H9 (cell line): ENCODE measurements around the gene FGD5. TPM values are rescaled to one million over a fixed set of nuclear protein-coding genes. Genes with fewer than 3 reads are reported as not detected.

ENCODE experiments used
- DNase-seq: peaks from one replicate; pipeline ENCODE4 v3.0.0-alpha.2; 2017
- H2AFZ ChIP-seq: one replicate; pipeline ENCODE4 v1.6.1; 2013; ENCODE audit warnings: mild to moderate bottlenecking, low read length, control low read depth, moderate library complexity
- H2AK5ac ChIP-seq: 2 replicates; pipeline ENCODE4 v1.6.1; 2013; ENCODE audit warnings: low read length, control low read depth, mixed read lengths; ENCODE audit not compliant: insufficient read length
- H2BK120ac ChIP-seq: one replicate; pipeline ENCODE4 v1.6.1; 2013; ENCODE audit warnings: low read depth, mild to moderate bottlenecking, low read length, control low read depth, inconsistent platforms; ENCODE audit not compliant: poor library complexity, severe bottlenecking
- H2BK12ac ChIP-seq: 2 replicates; pipeline ENCODE4 v1.6.1; 2013; ENCODE audit warnings: low read length, control low read depth, mixed read lengths, low read depth; ENCODE audit not compliant: insufficient read length
- H2BK15ac ChIP-seq: 2 replicates; pipeline ENCODE4 v1.6.1; 2013; ENCODE audit warnings: low read depth, low read length, control low read depth
- H2BK20ac ChIP-seq: one replicate; pipeline ENCODE4 v1.6.1; 2013; ENCODE audit warnings: low read depth, mild to moderate bottlenecking, low read length, control low read depth, inconsistent platforms; ENCODE audit not compliant: poor library complexity, severe bottlenecking
- H2BK5ac ChIP-seq: 2 replicates; pipeline ENCODE4 v1.6.1; 2013; ENCODE audit warnings: low read length, control low read depth, mixed read lengths; ENCODE audit not compliant: insufficient read length
- H3K14ac ChIP-seq: 2 replicates; pipeline ENCODE4 v1.6.1; 2013; ENCODE audit warnings: low read length, control low read depth; ENCODE audit not compliant: insufficient read depth
- H3K18ac ChIP-seq: 2 replicates; pipeline ENCODE4 v1.6.1; 2013; ENCODE audit warnings: low read depth, mild to moderate bottlenecking, mixed read lengths, low read length, control low read depth; ENCODE audit not compliant: insufficient read length
- H3K23ac ChIP-seq: 2 replicates; pipeline ENCODE4 v1.6.1; 2013; ENCODE audit warnings: low read length, control low read depth, mixed read lengths, low read depth; ENCODE audit not compliant: insufficient read length
- H3K23me2 ChIP-seq: 2 replicates; pipeline ENCODE4 v1.6.1; 2013; ENCODE audit warnings: low read depth, mild to moderate bottlenecking, mixed read lengths, low read length, control low read depth; ENCODE audit not compliant: insufficient read length, poor library complexity, severe bottlenecking
- H3K27ac ChIP-seq: 2 replicates; pipeline ENCODE4 v1.5.1; 2013; ENCODE audit warnings: low read length, control low read depth, mixed read lengths, low read depth; ENCODE audit not compliant: insufficient read length
- H3K27me3 ChIP-seq: 2 replicates; pipeline ENCODE4 v1.6.1; 2013; ENCODE audit warnings: low read length, control low read depth, inconsistent platforms; ENCODE audit not compliant: insufficient read depth
- H3K4ac ChIP-seq: 2 replicates; pipeline ENCODE4 v1.6.1; 2013; ENCODE audit warnings: low read depth, mild to moderate bottlenecking, control low read depth, inconsistent platforms, low read length, moderate library complexity
- H3K4me1 ChIP-seq: 2 replicates; pipeline ENCODE4 v1.6.1; 2013; ENCODE audit warnings: low read length, control low read depth, inconsistent platforms; ENCODE audit not compliant: insufficient read depth
- H3K4me2 ChIP-seq: 2 replicates; pipeline ENCODE4 v1.6.1; 2013; ENCODE audit warnings: low read length, control low read depth, mixed read lengths; ENCODE audit not compliant: insufficient read length, insufficient read depth
- H3K56ac ChIP-seq: 2 replicates; pipeline ENCODE4 v1.6.1; 2013; ENCODE audit warnings: low read depth, mild to moderate bottlenecking, mixed read lengths, low read length, control low read depth; ENCODE audit not compliant: insufficient read length
- H3K79me1 ChIP-seq: 2 replicates; pipeline ENCODE4 v1.6.1; 2013; ENCODE audit warnings: low read depth, mild to moderate bottlenecking, moderate library complexity, low read length, control low read depth, inconsistent platforms; ENCODE audit not compliant: insufficient read depth, poor library complexity, severe bottlenecking
- H3K79me2 ChIP-seq: 2 replicates; pipeline ENCODE4 v1.6.1; 2013; ENCODE audit warnings: low read length, control low read depth, inconsistent platforms; ENCODE audit not compliant: insufficient read depth
- H3K9ac ChIP-seq: 2 replicates; pipeline ENCODE4 v1.6.1; 2013; ENCODE audit warnings: low read length, control low read depth, mixed read lengths; ENCODE audit not compliant: insufficient read length; ENCODE audit errors: extremely low read depth
- H3K9me3 ChIP-seq: one replicate; pipeline ENCODE4 v1.6.1; 2013; ENCODE audit warnings: low read depth, low read length, inconsistent platforms; ENCODE audit not compliant: control insufficient read depth
- H3T11ph ChIP-seq: one replicate; pipeline ENCODE4 v1.6.1; 2013; ENCODE audit warnings: mild to moderate bottlenecking, low read length, control low read depth, inconsistent platforms
- H4K20me1 ChIP-seq: one replicate; pipeline ENCODE4 v1.6.1; 2013; ENCODE audit not compliant: control insufficient read depth, insufficient read length, insufficient read depth
- H4K5ac ChIP-seq: 2 replicates; pipeline ENCODE4 v1.6.1; 2013; ENCODE audit warnings: low read depth, mild to moderate bottlenecking, mixed read lengths, low read length, control low read depth; ENCODE audit not compliant: insufficient read length
- H4K8ac ChIP-seq: replicated peaks from 2 replicates; pipeline ENCODE4 v1.6.1; 2013; ENCODE audit warnings: low read length, control low read depth, mixed read lengths, low read depth; ENCODE audit not compliant: insufficient read length
- H4K91ac ChIP-seq: 2 replicates; pipeline ENCODE4 v1.6.1; 2013; ENCODE audit warnings: low read depth, mild to moderate bottlenecking, moderate library complexity, mixed read lengths, low read length, control low read depth; ENCODE audit not compliant: insufficient read length
- H3K27ac Mint-ChIP-seq, 3 experiments: 2 replicates in 2 of 3; 3 replicates in 1 of 3; pipeline ENCODE4 v1.8.0; 2020 to 2021; ENCODE audit warnings: mixed read lengths in 3 of 3, mild to moderate bottlenecking in 1 of 3, moderate library complexity in 1 of 3
- H3K27me3 Mint-ChIP-seq: 2 replicates; pipeline ENCODE4 v1.8.0; 2021; ENCODE audit warnings: low read depth, mild to moderate bottlenecking, moderate library complexity, mixed read lengths
- H3K36me3 Mint-ChIP-seq, 3 experiments: 2 replicates in 2 of 3; 3 replicates in 1 of 3; pipeline ENCODE4 v1.8.0; 2020 to 2021; ENCODE audit warnings: low read depth in 3 of 3, mixed read lengths in 3 of 3; ENCODE audit not compliant: insufficient read depth in 1 of 3
- H3K4me1 Mint-ChIP-seq, 2 experiments: 2 replicates each; pipeline ENCODE4 v1.8.0; 2020; ENCODE audit warnings: mixed read lengths in 2 of 2
- H3K4me3 Mint-ChIP-seq, 2 experiments: 2 replicates in 1 of 2; 3 replicates in 1 of 2; pipeline ENCODE4 v1.8.0; 2020 to 2021; ENCODE audit warnings: mild to moderate bottlenecking in 2 of 2, mixed read lengths in 2 of 2, moderate library complexity in 1 of 2
- H3K9me3 Mint-ChIP-seq, 2 experiments: 2 replicates in 1 of 2; 3 replicates in 1 of 2; pipeline ENCODE4 v1.8.0; 2020; ENCODE audit warnings: mild to moderate bottlenecking in 2 of 2, mixed read lengths in 2 of 2, moderate library complexity in 1 of 2
- CTCF ChIP-seq: fragments of 200-600 bp; sonication (generic); conservative IDR thresholded peaks from 3 replicates; pipeline ENCODE4 v1.8.0; 2021; ENCODE audit warnings: antibody characterized with exemption, mild to moderate bottlenecking
- WGBS: extraction: QIAGEN DNeasy Blood & Tissue Kit; methylation state at CpG from one replicate; pipeline ENCODE4 v1.1.7; 2013; ENCODE audit warnings: missing lambda C conversion rate, low lambda C conversion rate, mixed read lengths; ENCODE audit not compliant: insufficient read length; ENCODE audit errors: extremely low coverage; 5-methylcytosine and 5-hydroxymethylcytosine counted together
- total RNA-seq: library from RNA; stranded (reverse); gene quantifications from 2 replicates; pipeline ENCODE4 v1.2.1, GENCODE V29; 2021

The FGD5 gene
- total RNA-seq, 1 experiment from 2014 or later: 7.8 TPM

- Histone ChIP-seq H4K8ac (no peak overlapping the region), H4K91ac (no peak overlapping the region), H3K9me3 (no peaks in the 10 kb centered on the region), H2AK5ac (no peak overlapping the region), H2AFZ (no peak overlapping the region), H2BK12ac (no peak overlapping the region), H3K27me3 (no peaks in the 10 kb centered on the region), H3K4me2 (no peak overlapping the region), H4K5ac (no peak overlapping the region), H3K27ac (no peak overlapping the region), H3K56ac (no peak overlapping the region), H3K23me2 (no peaks in the 10 kb centered on the region), H2BK15ac (no peak overlapping the region), H2BK5ac (no peak overlapping the region), H3K4ac (no peak overlapping the region), H2BK120ac (no peak overlapping the region), H3T11ph (no peak overlapping the region), H3K79me1 (no peaks in the 10 kb centered on the region), H2BK20ac (no peak overlapping the region), H3K18ac (no peak overlapping the region), H3K4me1 (no peaks in the 10 kb centered on the region), H4K20me1 (no peaks in the 10 kb centered on the region), H3K14ac (no peak overlapping the region), H3K23ac (no peak overlapping the region), H3K9ac (no peak overlapping the region), H3K79me2 (no peaks in the 10 kb centered on the region)
- WGBS: no CpG with 5 or more reads among the region's 2 CpGs
- peaks cover 9% of the 10 kb centered on the region for H3K27me3 Mint-ChIP-seq
- no peaks in the 10 kb centered on the region for H3K9me3 Mint-ChIP-seq
- no peak overlapping the region for H3K4me3 Mint-ChIP-seq
- H3K27ac Mint-ChIP-seq: no peak overlapping the region
- peaks cover 2 to 39% of the 10 kb centered on the region in 2 experiments for H3K4me1 Mint-ChIP-seq
- no peaks in the 10 kb centered on the region for H3K36me3 Mint-ChIP-seq
- TF ChIP-seq CTCF: no peak
- no peak for DNase-seq
These were observed 22.8 kb upstream of the FGD5 start for GRCh38 chr3:14795996-14796395.
